GM18526 (cell line): ENCODE results near the gene MEAK7.

ENCODE experiments used
- POLR2A ChIP-seq: IDR thresholded peaks from 3 replicates; pipeline ENCODE4 v1.6.1; 2011; ENCODE audit not compliant: insufficient read length; ENCODE audit errors: extremely low read depth

The MEAK7 gene

DNA sequence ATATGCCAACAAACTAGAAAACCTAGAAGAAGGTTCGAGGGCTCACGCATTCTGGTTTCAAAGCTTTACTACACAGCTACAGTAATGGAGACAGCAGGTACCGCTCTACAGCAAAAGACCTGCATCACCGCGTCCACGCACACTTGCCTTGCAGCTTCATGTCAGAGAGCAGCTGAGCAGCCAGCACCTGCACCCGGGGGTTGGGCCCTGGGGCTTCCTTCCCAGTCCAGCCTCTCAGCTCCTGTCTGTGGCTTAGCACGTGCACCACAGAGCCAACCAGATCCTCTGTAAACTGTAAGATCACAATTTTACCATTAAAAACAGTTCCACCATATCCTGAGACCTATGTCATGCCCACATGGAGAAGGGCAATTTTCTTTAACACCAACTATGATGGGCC is 15.3 kb downstream of the MEAK7 start:
- no peak for TF ChIP-seq POLR2A

GRCh38 chr16:84487358-84487757 is 17.1 kb downstream of the MEAK7 start:
- TF ChIP-seq POLR2A: no peak

GRCh38 chr16:84486551-84487235 is 17.8 kb downstream of the MEAK7 start:
- no peak for TF ChIP-seq POLR2A

- TF ChIP-seq POLR2A: no peak
Observed at GRCh38 chr16:84486126-84486525, 18.3 kb downstream of the MEAK7 start.

DNA sequence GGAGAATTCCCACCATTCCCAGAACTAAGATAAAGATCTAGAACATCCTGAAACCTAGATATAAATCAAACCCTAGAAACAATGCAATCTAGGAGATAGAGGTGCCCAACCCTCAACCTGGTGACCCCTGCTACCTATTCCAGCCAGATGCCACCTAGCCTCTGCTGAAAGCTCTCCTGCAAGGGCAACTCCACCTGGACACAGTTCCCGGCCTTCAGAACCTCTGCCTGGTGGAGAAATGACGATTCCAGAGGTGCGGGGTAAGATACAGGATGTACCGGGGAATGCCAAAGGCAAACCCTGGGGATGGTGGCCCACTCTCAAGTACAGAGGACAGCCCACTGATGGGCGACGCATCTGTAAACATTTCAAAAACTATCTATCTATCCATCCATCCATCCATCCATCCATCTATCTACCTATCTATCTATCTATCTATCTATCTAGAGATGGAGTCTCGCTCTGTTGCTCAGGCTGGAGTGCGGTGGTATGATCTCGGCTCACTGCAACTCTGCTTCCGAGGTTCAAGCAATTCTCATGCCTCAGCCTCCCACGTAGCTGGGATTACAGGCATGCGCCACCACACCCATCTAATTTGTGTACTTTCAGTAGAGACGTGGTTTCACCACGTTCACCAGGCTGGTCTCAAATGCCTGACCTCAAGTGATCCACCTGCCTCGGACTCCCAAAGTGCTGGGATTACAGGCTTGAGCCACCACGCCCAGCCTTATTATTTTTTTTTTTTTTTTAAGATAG is 19.0 kb downstream of the MEAK7 start:
- TF ChIP-seq POLR2A: no peak

DNA sequence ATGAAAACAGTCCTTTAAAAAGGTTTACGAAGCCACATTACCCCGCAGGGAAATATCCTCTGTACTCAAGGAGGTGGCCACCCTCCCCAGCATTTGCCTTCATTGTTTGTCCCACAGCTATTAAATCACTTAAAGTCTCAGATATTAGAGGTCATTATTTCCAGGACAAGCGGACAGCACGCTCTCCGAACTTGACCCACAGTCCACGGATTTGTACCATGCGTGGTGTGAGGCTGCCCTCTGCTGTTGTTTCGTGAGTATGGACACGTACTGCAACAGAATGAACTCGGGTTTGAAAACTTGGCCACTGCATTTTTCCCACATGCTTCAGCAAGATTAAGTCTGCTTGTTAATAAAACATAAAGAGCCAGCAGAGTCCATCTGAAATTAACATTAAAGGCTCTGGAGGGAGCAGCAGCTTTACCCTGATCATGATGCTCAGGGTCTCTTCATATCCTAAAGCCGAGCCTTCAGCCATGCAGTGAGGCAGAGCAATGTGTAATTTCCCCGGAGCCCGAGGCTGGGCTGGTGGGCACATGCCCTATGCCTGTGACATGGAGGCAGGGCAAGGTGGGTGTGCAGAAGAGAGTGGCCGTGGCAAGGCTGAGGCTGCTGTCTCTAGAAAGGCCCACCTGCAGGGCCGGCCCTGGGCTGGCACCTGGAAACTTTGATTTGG is 19.7 kb downstream of the MEAK7 start:
- no peak for TF ChIP-seq POLR2A

- TF ChIP-seq POLR2A: no peak
Observed at GRCh38 chr16:84483882-84484565, 20.4 kb downstream of the MEAK7 start.

DNA sequence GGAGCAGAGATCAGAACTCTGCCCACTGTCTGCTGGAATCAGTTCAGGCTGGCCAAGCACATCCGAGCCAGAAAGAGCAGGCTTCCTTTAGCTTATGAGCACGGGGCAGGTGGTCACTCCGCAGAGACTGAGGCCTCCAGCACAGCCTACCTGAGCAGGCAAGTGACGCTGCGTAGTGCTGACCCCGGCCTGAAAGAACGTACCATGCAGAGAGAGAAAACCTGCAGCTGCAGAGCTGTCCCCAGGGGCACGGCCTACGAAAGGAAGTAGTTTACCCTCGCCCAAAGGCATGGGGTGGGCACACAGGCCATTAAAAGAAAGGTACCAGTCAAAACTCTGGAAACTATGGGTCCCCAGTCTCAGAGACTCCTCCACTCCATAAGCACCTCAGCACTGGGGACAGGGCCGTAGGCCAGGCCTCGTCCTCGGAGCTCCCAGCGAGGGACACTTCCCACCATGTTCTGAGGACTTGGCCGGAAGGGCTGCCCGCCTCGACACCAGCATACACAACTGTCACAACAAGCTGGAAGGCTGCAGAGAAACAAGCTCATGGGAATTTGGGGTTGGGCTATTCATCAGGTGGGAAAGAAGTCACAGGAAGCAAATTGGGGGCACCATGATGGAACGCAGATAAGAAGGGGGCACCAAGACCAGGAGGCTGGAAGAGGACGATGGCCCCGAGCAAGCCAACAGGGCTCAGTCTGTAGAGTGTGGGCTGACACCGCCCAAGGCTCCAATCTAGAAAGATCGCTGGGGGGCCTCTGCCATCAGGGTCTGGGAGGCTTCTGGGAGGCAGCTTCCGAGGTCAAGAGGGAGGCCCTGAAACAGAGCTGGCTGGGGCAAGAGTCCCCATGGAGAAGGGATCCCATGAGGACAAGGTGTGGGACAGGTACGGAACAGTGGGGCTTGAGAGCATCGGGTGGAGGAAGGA is 21.2 kb downstream of the MEAK7 start:
- no peak for TF ChIP-seq POLR2A

DNA sequence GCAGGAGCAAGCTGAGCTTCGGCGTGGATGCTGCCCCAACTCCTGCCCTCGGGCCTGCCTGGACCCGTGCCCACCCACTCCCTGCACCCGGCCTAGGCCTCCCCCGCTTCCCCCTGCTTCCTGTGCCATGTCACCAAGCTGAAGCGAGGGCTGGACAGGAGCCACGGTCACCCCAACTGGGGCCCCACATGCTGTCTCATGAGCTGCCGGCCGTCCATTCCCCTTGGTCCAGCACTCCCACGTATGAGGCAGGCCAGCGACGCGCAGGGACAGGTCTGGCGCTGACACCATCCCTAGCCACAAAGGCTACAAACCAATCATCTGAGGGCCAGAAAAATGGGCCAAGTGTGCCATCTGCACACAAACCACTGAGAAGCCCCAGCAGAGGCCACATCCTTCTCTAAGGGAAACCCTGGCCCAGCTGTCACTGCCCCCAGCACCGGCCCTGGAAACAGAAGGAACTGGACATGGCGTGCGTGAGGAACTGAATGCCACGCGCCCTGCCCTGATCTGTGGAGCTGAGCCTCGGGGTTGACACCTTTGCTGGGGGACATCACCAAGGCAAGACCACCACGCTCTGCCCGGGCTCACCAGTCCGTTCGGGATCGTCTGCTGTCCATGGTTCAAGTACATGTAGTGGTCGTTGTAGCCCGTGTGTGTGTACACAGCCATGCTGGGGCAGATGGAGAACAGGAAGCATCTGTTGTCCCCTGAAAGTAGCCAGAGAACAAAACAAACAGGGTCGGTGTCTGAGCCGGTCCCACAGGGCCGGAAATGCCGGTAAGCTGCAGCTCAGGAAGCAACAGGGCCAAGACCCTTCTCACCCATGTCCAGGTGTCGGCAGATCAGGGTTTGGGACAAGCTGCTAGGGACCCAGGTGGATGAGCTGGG is 22.2 kb downstream of the MEAK7 start:
- no peak for TF ChIP-seq POLR2A

DNA sequence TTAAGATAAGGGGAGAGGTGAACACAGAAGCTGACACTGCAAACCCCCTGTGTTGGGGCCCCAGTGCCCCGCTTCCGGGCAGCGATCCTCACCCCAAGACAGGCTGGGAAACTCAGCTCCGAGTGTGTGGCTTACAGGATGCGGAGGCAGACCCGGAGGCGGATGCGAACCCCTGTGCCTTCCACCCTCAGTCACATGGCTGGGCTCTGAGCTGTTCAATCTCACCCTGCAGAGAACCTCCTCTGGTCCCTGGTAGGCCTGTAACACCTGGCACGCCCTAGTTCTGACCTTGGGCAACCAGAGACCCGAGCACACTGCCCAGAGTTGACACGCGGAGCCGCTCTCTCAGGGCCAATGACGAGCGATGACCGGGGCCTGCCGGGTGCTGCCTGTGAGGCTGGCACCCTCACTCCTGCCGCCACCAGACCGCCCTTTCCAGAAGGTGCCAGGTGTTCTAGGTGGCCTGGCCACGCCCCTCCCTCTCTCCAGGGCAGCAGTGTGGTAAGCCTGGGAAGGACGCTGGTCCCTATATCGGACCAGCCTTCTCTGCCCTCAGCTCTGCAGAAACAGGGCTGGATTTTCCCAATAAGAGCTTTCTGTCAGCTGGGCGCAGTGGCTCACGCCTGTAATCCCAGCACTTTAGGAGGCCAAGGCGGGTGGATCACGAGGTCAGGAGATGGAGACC is 23.3 kb downstream of the MEAK7 start:
- TF ChIP-seq POLR2A: no peak

DNA sequence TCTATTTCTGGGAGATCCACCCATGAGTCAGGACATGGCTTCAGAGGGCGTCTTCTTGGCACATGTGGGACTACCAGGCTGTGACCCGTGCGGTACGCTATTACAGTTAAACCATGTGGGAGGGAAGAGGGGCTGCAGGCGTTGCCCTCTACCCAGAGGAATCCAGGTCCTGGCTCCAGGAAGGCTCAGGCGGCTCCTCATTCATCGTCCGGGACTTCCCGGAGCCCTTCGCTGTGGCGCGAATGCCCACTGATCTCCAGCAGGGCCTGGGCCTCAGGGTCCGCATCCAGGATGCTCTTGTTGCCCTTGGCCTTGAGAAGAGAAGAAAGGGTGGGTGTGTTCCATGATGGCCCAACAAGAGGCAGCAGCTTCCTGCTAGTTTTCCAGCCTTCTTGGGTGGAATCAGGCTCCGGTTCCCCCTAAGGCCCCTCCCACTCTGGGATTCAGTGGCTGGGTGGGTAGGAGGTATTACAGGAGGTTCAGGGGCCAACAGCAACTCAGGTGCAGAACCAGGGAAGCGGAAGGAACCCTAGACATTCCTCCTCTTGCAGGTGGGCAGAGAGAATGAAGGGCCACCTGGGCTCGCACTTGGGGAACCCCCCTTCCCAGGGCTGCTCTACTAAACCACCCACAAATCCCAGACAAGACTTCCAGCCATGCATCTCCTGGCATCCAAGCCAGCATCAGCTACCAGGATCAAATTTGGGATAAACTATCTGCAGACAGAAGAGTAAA is 24.6 kb downstream of the MEAK7 start:
- TF ChIP-seq POLR2A: no peak

DNA sequence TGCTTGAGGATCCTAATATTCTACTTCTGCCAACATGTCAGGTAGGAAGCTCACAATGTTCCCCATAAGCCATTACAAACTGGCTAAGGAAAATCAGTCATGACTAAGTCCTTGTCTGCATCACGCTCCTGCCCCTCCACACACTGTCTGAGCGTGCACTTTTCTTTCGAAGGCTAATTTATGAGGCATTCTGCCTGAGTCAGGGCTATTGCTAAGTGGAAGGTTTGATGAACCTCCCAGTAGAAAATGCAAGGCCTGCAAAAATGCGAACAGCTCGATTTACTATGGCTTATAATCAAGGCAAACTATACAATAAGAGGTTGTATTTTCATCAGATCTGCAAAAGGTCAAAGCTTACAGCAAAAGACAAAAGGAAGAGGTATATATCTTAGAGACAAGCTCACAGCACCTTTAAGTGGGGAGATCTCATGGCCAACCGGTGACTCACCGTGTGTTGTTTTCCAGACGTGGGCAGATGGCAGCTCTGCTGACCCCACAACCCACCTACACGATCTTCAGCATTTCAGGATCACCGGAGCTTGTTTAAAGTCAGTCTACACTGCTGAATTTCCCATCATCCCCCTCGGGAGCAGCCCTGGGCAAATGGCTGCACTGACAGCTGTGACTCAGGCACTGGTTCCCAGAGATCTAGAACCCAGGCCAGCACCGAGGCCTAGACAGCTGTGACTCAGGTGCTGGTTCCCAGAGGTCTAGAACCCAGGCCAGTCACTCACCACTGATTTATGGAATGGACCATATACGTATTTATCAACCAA is 26.1 kb downstream of the MEAK7 start:
- no peak for TF ChIP-seq POLR2A
